Astrocyte (in vitro differentiated cells and primary cell): ENCODE measurements around the gene PTPRD. TPM values are rescaled to one million over a fixed set of nuclear protein-coding genes. Genes with fewer than 3 reads are reported as not detected.

Source experiments
- DNase-seq: peaks from one replicate; pipeline ENCODE4 v3.0.0-alpha.2; 2010; ENCODE audit warnings: low read depth
- FAIRE-seq: peaks from 2 replicates; lab custom pipeline; 2011; peaks lifted over from hg19 to GRCh38; lab: Jason Lieb, UNC
- H2AFZ ChIP-seq: 2 replicates; pipeline ENCODE4 v1.6.0; 2012; ENCODE audit warnings: low read depth, low read length, inconsistent platforms
- H3K27ac ChIP-seq: 2 replicates; pipeline ENCODE4 v1.5.1; 2011; ENCODE audit warnings: low read depth, low read length, inconsistent platforms
- H3K27me3 ChIP-seq: 2 replicates; pipeline ENCODE4 v1.6.0; 2011; ENCODE audit warnings: low read length, inconsistent platforms; ENCODE audit not compliant: insufficient read depth
- H3K36me3 ChIP-seq: 2 replicates; pipeline ENCODE4 v1.5.1; 2011; ENCODE audit warnings: low read length, inconsistent platforms; ENCODE audit not compliant: insufficient read depth
- H3K4me1 ChIP-seq: 2 replicates; pipeline ENCODE4 v1.5.1; 2011; ENCODE audit warnings: low read length, inconsistent platforms; ENCODE audit not compliant: insufficient read depth
- H3K4me2 ChIP-seq: 2 replicates; pipeline ENCODE4 v1.6.0; 2012; ENCODE audit warnings: low read length, inconsistent platforms
- H3K4me3 ChIP-seq: 2 replicates; pipeline ENCODE4 v1.5.1; 2011; ENCODE audit warnings: low read depth, mild to moderate bottlenecking, low read length, inconsistent platforms; ENCODE audit not compliant: insufficient read depth
- H3K79me2 ChIP-seq: 2 replicates; pipeline ENCODE4 v1.6.0; 2012; ENCODE audit warnings: mild to moderate bottlenecking, low read length, inconsistent platforms; ENCODE audit not compliant: insufficient read depth
- H3K9ac ChIP-seq: 2 replicates; pipeline ENCODE4 v1.6.0; 2012; ENCODE audit warnings: mild to moderate bottlenecking, low read length, inconsistent platforms
- H3K9me3 ChIP-seq: 2 replicates; pipeline ENCODE4 v1.5.1; 2012; ENCODE audit warnings: low read depth, mild to moderate bottlenecking, low read length, inconsistent platforms; ENCODE audit not compliant: insufficient read depth
- H4K20me1 ChIP-seq: 2 replicates; pipeline ENCODE4 v1.6.0; 2012; ENCODE audit warnings: low read length, inconsistent platforms; ENCODE audit not compliant: insufficient read depth
- H3K27ac Mint-ChIP-seq: one replicate; pipeline ENCODE4 v1.8.0; 2021; ENCODE audit warnings: mild to moderate bottlenecking, mixed read lengths; ENCODE audit not compliant: unreplicated experiment
- H3K27me3 Mint-ChIP-seq: one replicate; pipeline ENCODE4 v1.8.0; 2021; ENCODE audit warnings: low read depth, mixed read lengths; ENCODE audit not compliant: unreplicated experiment
- H3K36me3 Mint-ChIP-seq: one replicate; pipeline ENCODE4 v1.8.0; 2021; ENCODE audit warnings: low read depth, mixed read lengths; ENCODE audit not compliant: unreplicated experiment
- H3K4me1 Mint-ChIP-seq: one replicate; pipeline ENCODE4 v1.8.0; 2021; ENCODE audit warnings: low read depth, mixed read lengths; ENCODE audit not compliant: unreplicated experiment
- H3K4me3 Mint-ChIP-seq: one replicate; pipeline ENCODE4 v1.8.0; 2021; ENCODE audit warnings: mild to moderate bottlenecking, moderate library complexity, mixed read lengths; ENCODE audit not compliant: unreplicated experiment
- H3K9me3 Mint-ChIP-seq: one replicate; pipeline ENCODE4 v1.8.0; 2021; ENCODE audit warnings: mild to moderate bottlenecking, mixed read lengths; ENCODE audit not compliant: unreplicated experiment
- CTCF ChIP-seq: IDR thresholded peaks from 2 replicates; pipeline ENCODE4 v1.5.1; 2011; ENCODE audit warnings: low read depth, mild to moderate bottlenecking, inconsistent platforms, low read length, moderate library complexity; ENCODE audit not compliant: insufficient read depth
- EZH2 ChIP-seq: IDR thresholded peaks from 2 replicates; pipeline ENCODE4 v1.6.1; 2012; ENCODE audit warnings: mild to moderate bottlenecking, low read length, inconsistent platforms; ENCODE audit not compliant: insufficient read depth
- total RNA-seq: library from RNA; stranded (reverse); gene quantifications from 2 replicates; pipeline ENCODE4 v1.2.1, GENCODE V29; 2021

The PTPRD gene
- total RNA-seq, 1 donor from 2014 or later, result 88.1 TPM

GRCh38 chr9:8329561-8330283 is 2283.1 kb downstream of the PTPRD start:
- Mint-ChIP-seq H3K9me3 (peaks cover 13% of the 10 kb centered on the region), H3K4me1 (peaks cover 33% of the 10 kb centered on the region), H3K27me3 (no peaks in the 10 kb centered on the region), H3K36me3 (peaks cover 19% of the 10 kb centered on the region), H3K4me3 (no peak overlapping the region), H3K27ac (no peak overlapping the region)
- no peaks in the 10 kb centered on the region for H3K27me3 ChIP-seq
- H3K9me3 ChIP-seq, result no peaks in the 10 kb centered on the region
- no peak overlapping the region for H3K4me2 ChIP-seq
- no peak overlapping the region for H3K27ac ChIP-seq
- FAIRE-seq, result no peak
- no peak overlapping the region for H2AFZ ChIP-seq
- no peak overlapping the region for H3K9ac ChIP-seq
- H3K36me3 ChIP-seq, result no peaks in the 10 kb centered on the region
- no peak for DNase-seq
- no peak overlapping the region for H3K4me3 ChIP-seq
- H3K4me1 ChIP-seq, result no peaks in the 10 kb centered on the region
- H3K79me2 ChIP-seq, result no peaks in the 10 kb centered on the region
- no peak for TF ChIP-seq EZH2
- no peak for TF ChIP-seq CTCF
- no peaks in the 10 kb centered on the region for H4K20me1 ChIP-seq

GRCh38 chr9:8315211-8315610 is 2297.6 kb downstream of the PTPRD start:
- Histone ChIP-seq H4K20me1 (no peaks in the 10 kb centered on the region), H3K9me3 (no peaks in the 10 kb centered on the region), H3K36me3 (no peaks in the 10 kb centered on the region), H3K27me3 (no peaks in the 10 kb centered on the region), H2AFZ (no peak overlapping the region), H3K4me1 (no peaks in the 10 kb centered on the region), H3K27ac (no peak overlapping the region), H3K4me3 (no peak overlapping the region), H3K9ac (no peak overlapping the region), H3K4me2 (no peak overlapping the region), H3K79me2 (no peaks in the 10 kb centered on the region)
- Mint-ChIP-seq H3K27me3 (no peaks in the 10 kb centered on the region), H3K27ac (peak overlapping the region; percentile 84), H3K4me3 (no peak overlapping the region), H3K4me1 (peaks cover 3% of the 10 kb centered on the region), H3K36me3 (peaks cover 4% of the 10 kb centered on the region), H3K9me3 (peaks cover 2% of the 10 kb centered on the region)
- TF ChIP-seq CTCF, result no peak
- no peak for TF ChIP-seq EZH2
- DNase-seq (peak; percentile 45), FAIRE-seq (no peak)

- no peak for FAIRE-seq
- no peak overlapping the region for H2AFZ ChIP-seq
These were observed 2303.5 kb downstream of the PTPRD start for GRCh38 chr9:8309258-8309657.

More at GRCh38 chr9:8309258-8309657, 2303.5 kb downstream of the PTPRD start:
- Histone ChIP-seq H3K9me3 (no peaks in the 10 kb centered on the region), H3K4me1 (no peaks in the 10 kb centered on the region), H3K27me3 (no peaks in the 10 kb centered on the region), H3K4me3 (no peak overlapping the region), H3K9ac (no peak overlapping the region), H3K27ac (no peak overlapping the region), H3K79me2 (no peaks in the 10 kb centered on the region), H3K36me3 (no peaks in the 10 kb centered on the region), H4K20me1 (no peaks in the 10 kb centered on the region), H3K4me2 (no peak overlapping the region)
- no peak for TF ChIP-seq CTCF
- TF ChIP-seq EZH2, result no peak
- no peak for DNase-seq
- H3K36me3 Mint-ChIP-seq, result no peaks in the 10 kb centered on the region
- no peak overlapping the region for H3K4me3 Mint-ChIP-seq
- no peaks in the 10 kb centered on the region for H3K9me3 Mint-ChIP-seq
- no peaks in the 10 kb centered on the region for H3K4me1 Mint-ChIP-seq
- no peaks in the 10 kb centered on the region for H3K27me3 Mint-ChIP-seq
- H3K27ac Mint-ChIP-seq, result no peak overlapping the region
